NCI-H446 treated with DMSO at 0.1 percent for 48 hours (cell line): ENCODE results near the gene ASTL.
"Not testable (repeated sequence)": the region's sequence is repeated elsewhere in the genome, so short reads cannot be mapped to it uniquely, and the experiment has no call there.

Source experiments
- DNase-seq: peaks from one replicate; lab custom pipeline; 2025; lab: John Stamatoyannopoulos, UW

ASTL gene

DNA sequence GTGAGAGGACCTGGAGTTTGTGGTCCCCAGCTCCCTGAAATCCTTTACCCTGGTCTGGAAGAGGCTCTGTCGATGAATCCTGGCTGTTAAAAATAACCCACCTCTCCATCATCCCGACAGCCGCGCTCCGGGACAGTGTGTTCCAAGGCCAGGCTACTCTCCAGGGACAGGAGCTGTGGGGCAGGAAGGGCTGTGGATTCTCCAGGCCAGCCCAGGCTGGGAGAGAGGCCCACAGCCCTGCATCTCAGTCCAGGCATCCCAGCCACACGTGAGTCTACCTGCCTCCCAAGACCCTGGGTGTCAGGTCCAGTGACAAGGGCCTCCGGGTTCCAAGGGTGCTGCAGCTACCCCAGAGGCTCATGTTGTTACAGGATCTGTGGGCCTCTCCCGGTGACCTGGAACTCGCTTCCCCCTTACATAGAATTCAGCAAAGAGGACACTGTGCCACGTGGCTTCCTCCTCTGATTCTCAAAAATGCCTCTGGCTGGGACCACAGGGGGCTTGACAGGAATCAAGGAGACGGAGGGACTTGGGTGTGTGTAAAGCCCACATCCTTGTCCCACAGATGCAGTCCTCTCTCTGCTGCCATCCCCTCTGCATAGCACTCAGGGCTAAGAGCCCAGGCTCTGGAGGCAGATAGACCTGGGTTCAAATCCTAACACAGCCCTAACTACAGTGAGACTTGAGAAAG, 39.3 kb downstream of the ASTL start:
- no peak for DNase-seq

DNA sequence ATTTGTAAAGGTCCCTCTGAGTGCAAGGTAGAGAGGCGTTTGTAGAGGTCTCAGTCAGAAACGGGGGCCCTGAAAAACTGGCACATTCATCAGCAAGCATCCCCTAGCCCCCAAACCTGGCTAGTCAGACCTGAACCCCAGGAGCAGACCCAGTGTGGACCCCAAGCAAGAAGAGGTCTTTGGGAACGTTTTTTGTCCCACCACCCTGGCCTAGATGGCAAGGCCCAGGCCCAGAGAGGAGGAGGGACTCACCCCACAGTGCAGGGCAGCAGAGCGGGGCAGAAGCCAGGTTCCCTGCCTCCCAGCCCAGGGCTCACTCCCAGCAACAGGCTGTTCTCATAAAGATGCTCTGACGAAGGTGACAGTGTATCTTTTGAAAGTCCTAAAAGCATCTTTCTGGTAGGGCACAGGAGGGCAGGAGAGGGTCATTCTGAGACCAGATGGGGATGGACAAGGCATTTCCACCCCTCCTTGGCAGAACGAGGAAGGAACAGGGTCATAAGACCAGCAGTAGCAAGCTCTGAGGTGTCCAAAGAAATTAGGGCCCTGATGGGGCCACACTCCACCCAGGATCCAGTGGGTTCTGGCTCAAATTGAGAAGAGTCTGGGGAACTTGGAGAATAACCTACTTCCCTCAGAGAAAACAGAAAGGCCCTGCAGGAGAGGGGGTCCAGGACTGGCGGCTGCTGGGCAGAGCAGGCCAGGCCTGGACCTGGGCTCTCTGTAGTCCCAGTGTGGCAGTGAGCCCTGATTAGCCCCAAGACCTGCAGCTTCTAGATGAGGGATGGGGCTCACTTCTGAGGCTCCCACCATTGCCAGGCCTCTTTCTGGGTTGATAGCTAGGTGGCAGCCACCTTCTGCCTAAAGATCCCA, 40.1 kb downstream of the ASTL start:
- DNase-seq = no peak

DNA sequence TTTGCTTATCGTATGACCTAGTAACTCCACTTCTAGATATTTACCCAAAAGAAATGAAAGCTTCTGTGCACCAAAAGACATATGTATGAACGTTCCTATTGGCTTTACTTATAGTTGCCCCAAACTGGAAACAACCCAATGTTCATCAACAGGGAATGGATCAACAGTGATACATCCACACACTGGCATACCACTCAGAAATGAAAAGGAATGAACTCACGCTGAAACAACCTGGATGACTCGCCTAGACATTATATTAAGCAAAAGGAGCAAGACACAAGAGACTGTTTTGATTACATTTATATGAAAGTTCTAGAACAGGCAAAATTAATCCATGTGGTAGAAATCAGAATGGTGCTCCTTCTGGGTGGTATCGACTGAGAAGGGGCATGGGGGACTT, 40.9 kb downstream of the ASTL start:
- no peak for DNase-seq

DNA sequence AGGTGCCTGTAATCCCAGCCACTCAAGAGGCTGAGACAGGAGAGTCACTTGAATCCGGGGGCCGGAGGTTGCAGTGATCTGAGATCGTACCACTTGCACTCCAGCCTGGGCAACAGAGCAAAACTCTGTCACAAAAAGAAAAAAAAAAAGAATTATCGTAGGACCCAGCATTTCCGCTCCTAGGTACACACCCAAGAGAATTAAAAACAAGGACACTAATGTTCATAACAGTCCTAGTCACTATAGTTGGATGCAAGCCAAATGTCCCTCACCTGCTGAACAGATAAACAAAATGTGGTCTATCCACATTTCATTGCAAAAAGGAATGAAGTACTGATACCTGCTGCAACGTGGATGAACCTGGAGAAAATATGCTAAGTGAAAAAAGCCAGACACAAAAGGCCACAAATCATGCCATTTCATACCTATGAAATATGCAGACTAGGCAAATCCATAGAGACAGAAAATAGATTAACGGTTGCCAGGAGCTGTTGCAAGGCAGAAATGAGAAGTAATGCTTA, 43.1 kb downstream of the ASTL start:
- no peak for DNase-seq

DNA sequence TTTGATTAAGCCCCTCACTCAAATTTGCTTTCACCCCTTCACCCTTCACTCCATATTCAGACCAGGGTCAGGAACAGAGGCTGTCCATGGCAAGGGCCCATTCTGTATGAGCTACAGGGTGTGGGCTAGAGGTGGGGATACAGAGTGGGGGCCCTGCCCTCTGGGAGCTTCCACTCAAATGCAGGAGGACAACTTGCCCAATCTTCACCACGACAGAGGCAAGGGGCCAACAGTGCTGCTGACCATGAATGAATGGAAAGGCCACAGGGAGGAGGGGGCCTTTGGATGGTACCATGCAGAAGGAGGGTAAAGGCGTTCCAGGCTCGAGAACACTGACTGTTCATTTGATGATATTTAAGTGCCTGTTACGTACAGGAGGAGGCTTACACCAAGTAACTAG, 44.8 kb downstream of the ASTL start:
- no peak for DNase-seq

DNA sequence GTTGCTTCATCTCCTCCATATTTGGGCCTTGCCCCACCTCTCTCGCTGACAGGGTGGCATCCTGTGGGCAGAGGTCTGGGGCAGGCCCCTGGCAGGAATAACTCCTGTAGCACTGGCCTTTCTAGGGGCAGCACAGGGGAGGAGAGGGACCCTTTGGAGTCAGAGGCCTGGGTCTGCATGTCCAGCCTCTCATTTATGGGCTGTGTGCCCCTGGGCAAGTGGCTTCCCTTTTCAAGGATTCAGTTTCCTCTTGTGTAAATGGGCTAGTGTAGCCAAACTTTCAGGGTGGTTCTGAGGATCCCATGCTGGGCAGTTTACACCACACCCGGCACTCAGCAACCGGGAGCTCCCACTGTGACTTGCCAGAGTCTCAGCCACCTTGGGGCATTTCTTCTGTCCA, 45.4 kb downstream of the ASTL start:
- DNase-seq = no peak

DNA sequence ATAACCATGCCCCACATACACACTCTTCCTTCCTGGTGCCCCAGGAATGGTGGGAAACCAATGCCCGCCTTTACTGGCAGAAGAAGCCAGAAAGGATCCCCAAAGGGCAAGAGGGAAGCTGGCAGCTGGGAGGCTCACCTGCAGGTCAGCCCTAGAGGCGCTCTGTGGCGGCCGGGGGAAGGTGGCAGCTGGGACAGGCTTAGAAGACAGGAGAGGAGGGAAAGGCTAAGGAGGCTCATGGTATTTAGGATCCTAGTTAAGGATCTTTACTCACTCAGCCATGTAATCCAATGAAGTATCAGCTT, 45.8 kb downstream of the ASTL start:
- no peak for DNase-seq

DNA sequence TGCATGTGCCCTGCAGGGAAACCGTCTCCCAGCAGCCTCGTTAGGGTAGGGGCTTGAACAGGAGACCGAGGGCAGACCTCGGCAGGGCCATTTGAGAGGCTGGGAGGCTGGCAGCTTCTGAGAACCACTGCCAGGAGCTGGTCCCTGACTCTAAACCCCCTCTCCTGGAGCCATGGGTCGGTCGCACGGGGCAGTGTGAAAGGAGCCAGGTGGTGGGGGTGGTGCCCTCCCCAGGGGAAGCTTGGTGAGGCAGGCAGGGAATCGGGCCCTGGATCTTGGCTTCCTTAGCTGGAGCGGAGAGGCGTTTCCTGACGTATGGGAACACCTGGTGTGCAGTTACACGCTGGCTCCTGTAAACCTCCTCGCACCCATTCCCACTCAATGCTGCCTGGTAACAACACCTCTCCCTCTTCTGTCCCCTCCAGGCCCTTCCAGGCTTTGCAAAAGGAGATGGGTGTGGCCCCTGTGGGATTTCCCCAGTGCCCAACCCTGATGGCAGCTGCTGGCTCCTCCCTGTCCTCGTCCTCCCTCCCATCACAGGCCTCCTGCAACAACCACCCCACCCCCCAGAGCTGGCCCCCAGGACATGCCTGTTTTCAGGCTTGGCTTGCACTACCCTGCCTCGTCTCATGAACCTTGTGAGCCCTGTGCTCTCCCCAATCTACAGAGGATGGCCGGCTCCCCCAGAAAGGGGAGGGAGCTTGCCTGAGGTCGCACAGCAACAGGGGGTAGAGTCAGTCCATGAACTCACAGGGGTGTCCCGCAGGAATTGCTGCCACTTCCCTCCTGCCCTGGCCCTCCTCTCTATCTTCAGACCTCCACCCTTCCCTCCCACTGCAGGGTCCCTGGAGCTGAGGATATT, 46.4 kb downstream of the ASTL start:
- DNase-seq = no peak

DNA sequence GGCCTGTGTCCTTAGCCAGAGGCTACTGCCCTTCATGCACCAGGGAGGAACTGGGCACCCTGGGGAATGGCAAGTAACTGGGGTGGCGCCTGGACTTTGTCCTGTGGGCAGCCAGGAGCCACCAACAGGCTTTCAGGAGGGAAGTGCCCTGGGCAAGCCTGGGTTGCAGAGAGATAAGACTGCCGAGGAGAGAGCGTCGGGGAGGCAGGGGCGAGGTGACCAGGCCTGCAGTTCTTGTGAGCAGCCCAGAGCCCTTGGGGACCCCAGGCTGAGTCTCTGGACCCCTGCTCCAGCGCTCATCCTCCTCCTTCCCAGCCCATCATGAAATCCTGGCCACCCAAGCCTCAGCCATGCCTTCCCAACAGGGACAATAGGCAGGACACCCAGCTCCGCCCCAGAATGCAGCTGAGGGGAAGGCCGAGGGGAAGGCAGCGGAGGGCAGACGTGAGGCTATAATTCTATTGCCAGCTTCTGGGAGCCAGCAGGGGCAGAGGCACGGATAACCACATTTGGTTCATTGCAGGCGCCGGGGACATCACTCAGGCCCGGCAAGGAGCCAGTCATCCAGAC, 47.1 kb downstream of the ASTL start:
- no peak for DNase-seq

DNA sequence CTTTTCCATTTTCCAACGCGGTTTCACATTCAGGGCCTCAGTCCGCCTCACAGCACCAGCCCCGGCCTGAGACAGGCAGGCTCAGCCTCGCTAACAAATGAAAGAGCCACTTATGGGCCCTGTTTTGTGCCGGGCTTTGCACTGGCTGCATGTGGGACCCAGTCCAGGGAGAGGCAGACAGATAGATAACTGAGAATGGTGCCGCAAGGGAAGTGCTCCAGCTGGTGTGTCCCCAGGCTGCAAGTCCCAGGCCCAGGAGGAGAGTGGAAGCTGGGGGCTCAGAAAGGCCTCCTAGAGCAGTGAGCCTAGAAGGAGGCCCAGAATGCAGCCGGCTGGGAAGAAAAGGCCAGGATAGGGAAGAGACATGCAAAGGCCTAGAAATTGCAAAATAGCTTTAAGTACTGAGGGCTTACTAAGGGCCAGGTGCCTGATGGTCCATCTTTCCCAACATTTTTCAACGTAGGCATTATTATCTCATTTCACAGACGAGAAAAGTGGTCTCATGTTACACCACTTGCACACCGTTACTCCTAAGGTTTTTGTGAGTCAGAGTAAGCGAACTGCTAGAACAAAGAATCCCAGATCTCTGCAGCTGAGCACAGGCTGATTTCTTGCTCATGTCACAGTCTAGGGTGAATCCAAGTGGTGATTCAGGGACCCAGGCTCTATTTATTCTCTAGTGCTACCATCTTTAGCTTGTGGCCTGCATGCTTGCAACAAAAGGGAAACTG, 47.9 kb downstream of the ASTL start:
- DNase-seq = no peak

DNA sequence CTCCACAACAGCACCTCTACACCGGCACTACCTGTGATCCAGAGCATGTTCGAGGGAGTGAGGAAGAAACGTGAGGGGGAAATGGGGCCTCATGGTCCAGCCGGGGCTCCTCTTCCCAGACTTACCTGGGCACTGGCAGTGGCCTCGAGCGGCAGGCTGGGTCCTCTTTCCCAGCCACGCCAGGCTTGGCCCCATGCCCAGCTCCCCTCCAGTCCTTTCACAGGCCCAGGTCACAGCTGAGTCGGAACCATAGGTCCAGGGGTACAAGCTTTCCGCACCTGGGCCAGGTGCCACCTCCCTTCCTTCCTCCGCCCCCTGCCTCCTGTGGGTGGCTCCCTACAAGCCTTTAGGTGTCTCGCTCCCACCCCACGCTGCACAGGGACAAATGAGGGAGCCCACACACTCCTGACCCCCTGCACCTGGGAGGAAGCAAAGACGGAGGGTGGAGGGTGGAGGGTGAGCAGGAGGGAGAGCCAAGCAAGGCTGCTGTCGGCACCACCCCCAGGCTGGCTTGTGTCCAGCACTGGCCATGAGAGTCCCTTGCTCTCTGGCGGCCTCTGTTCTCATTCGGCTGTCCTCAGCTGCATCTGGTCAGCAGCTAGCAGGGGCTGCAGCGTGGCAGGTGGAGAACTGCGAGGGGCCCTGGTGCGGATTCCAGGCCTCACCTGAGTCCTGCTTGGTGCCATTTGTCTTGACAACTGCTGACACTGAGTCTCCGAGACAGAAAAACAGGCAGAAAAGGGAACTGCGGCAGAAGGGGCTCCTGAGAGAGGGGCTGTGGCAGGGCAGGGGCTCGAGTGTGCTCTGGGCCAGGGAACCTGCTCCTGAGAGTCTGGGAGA, 48.7 kb downstream of the ASTL start:
- DNase-seq = no peak

DNA sequence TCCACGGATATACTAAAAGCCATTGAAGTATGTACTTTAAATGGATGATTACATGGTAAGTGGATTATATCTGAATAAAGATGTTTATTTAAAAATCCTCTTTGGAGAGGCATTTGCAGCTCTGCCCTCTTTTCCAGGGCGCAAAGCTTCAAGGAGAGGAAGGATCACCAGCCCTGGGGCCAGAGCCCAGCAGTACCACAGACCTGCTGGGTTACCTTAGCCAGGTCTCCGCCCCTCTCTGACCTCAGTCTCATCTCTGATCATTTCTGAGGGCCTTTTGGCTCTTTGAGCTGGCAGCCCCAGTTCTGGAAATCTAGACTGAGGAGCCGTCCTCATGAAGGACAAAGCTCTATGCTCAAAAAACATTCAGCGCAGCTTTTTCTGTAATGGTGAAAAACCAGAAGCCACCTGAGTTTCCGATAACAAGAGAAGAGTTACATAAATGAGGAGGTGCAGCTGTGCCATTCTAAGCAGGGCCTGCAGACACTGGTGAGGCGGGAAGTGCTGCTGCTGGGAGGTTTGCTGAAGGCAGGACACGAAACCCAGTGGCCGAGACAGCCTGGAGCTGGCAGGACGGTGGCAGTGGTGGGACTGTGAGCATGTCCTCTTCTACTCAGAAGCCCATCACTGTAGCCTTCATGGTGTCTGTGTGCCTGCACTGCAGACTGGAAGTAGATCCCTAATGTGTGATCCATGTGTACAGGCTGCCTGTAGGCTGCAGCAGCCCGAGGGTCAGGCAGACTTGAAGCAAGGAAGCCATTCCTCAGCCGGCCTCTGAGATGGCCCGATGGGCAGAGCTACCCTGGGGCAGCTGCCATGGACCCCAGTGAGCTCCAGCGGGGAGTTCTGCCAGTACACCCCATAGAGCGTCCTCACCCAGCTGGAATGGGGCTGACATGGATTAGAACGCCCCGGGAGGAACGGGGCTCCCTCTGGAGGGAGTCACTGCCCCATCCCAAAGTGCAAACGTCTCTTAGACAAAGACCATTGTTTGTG, 49.7 kb downstream of the ASTL start:
- DNase-seq = no peak

DNA sequence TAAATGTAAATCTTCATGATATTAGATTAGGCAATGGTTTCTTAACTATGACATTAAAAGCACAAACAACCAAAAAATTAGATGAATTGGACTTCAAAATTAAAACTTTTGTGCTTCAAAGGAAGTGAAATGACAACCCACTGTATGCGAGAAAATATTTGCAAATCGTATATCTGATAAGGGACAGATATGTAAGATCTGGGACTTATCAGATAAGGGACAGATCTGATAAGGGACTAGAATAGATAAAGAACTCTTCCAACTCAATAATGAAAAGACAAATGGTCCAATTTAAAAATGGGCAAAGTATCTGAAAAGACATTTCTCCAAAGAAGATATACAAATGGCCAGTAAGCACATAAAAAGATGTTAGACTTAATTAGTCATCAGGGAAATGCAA, 51.2 kb downstream of the ASTL start:
- DNase-seq = no peak

DNA sequence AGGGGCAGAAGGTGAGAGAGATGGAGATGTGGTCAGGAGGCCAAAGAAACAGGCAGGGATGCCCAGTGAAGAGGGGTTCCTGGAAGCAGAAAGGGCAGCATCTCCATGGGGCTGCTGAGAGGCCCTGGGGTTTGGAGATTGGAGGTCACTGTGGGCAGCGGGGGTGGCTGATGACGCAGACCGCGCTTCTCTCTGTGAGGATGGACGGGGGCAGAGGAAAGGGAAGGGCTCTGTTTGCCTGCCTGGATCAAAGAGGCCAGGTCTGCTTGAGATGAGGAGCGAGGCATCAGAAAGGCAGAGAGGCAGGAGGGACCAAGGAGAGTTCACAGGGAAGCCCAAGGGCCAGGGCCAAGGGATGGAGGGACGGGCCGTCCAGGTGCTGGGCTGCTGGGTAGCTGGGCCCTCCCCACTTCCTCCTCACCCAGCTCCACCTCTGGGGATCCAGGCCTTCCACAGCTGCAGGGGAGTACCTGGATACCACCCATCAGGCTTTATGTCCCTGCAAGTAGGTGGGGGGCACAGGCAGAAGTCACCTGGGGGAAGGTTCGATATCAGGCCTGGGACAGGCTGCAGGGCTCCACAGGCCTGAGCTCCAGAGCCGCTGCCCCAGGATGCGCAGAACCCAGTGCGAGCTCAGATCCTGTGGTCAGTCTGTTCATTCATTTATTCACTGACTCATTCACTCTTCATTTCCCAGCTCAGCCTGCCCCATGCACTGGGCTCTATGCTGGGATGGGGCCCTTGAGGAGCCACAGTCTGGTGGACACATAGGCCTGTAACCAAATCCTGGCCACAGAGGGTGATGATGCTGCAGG, 52.6 kb downstream of the ASTL start:
- DNase-seq = no peak

DNA sequence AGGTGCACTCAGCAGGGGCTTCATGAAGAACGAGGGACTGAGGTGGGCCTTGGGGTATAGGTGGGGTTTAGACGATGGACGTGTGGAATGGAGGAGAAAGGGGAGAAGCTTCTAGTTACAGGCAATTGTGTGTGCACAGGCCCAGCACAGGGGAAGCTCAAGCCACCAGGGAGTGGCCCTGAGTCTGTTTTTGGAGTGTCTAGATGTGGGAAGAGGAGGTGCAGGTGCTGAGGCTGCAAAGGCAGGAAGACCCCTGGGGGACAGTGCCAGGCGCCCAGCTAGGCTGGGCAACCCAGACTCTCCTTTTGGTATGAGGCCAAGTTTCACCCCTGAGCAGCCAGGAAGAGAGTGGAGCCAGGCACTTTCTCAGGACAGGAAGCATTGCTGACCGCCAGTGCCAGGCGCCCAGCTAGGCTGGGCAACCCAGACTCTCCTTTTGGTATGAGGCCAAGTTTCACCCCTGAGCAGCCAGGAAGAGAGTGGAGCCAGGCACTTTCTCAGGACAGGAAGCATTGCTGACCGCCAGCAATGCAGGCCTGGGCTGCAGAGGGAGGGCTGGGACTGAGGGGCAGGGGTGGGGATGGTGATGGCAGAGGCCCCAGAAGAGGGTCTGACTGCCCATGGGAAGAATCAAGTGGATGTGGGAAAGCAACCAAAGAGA, 53.3 kb downstream of the ASTL start:
- DNase-seq = not testable (repeated sequence)

DNA sequence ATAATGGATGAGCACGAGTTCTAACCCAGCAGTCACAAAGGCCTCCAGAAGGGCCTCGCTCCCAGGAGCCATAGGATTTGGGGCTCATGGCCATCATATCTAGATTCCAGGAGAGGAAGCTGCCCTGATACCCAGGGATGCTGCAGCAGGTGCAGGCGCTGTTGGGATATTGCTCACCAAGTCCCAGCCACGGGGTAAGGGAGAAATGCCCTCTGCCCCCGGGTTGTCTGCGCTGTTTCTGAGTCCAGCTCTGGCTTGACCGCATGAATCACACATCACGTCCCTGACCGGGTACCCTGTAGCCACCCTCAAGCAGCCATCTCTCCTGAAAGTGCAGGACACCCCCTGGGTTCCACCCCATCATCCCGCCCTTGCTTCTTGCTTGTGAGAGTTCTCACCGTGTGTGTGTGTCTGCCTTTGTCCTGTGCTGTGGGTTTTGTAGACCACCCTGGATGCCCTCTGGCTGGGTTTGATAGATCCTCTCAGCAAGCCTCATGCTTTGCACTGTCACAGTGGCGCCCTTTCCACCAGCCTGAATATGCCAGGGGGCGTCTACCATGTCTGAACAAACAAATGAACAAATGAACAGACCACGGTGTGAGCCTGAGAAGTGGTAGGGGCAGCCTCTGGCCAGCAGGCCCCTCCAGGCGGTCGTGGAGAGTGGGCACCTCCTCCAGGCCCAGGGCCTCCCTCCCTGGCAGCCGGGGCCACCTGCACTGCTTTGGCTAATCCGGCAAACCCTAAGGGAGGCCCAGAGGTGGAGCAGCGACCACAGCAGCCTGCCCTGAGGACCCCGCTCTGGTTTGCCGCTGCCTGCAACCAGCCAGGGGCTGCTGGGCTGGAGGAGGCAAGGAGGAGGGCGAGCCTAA, 54.1 kb downstream of the ASTL start:
- DNase-seq = no peak
